Stomach (tissue), 4 donors: ENCODE data around the gene NLRX1.

Experiments used
- POLR2A ChIP-seq, 4 donors: fragments of 450-650 bp; IDR thresholded peaks; one replicate each; pipeline ENCODE4 v1.6.1; 2016; ENCODE audit warnings: antibody characterized with exemption in 4 of 4, control low read depth in 2 of 4, mild to moderate bottlenecking in 1 of 4, moderate library complexity in 1 of 4
- TF ChIP-seq, protein P1 (sequence below), 7 experiments: fragments of 450-650 bp in 4 of 7; fragments of 200-600 bp in 3 of 7; sonication (generic) in 3 of 7; IDR thresholded peaks; one replicate each; pipeline ENCODE4 v1.5.1; 2016 to 2019; ENCODE audit warnings: antibody characterized with exemption in 7 of 7, control low read depth in 2 of 7, mild to moderate bottlenecking in 1 of 7

DNA sequence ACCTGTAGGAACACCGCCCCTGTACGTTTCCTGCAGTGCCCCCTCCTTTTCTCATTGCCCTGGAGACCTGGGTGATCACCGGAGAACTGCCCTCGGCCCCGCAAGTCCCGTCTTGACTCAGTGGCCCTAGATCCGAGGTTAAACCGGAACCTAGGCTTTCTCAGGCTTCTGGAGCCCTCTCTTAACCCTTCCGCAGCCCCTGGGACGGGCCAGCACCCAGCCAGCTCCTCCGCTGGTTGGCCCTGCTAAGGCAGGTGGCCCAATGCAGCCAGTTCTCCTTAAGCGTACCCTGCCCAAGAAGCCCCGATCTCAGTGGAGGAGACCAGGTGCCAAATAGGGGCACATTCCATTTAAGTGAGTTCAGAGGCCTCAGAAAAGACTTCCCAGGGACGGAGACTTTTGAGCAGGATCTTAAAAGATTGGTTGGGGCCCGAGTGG, 776 bp downstream of the NLRX1 start:
- TF ChIP-seq, protein P1, sequence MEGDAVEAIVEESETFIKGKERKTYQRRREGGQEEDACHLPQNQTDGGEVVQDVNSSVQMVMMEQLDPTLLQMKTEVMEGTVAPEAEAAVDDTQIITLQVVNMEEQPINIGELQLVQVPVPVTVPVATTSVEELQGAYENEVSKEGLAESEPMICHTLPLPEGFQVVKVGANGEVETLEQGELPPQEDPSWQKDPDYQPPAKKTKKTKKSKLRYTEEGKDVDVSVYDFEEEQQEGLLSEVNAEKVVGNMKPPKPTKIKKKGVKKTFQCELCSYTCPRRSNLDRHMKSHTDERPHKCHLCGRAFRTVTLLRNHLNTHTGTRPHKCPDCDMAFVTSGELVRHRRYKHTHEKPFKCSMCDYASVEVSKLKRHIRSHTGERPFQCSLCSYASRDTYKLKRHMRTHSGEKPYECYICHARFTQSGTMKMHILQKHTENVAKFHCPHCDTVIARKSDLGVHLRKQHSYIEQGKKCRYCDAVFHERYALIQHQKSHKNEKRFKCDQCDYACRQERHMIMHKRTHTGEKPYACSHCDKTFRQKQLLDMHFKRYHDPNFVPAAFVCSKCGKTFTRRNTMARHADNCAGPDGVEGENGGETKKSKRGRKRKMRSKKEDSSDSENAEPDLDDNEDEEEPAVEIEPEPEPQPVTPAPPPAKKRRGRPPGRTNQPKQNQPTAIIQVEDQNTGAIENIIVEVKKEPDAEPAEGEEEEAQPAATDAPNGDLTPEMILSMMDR (IDR thresholded peaks at IDR 0.05): no peak
- TF ChIP-seq POLR2A (IDR thresholded peaks at IDR 0.05): no peak
